ENCODE measurements around the gene CD93. TPM values are rescaled to one million over a fixed set of nuclear protein-coding genes. Genes with fewer than 3 reads are reported as not detected.

The CD93 gene
- total RNA-seq, 6 experiments from 2014 or later: not detected

DNA sequence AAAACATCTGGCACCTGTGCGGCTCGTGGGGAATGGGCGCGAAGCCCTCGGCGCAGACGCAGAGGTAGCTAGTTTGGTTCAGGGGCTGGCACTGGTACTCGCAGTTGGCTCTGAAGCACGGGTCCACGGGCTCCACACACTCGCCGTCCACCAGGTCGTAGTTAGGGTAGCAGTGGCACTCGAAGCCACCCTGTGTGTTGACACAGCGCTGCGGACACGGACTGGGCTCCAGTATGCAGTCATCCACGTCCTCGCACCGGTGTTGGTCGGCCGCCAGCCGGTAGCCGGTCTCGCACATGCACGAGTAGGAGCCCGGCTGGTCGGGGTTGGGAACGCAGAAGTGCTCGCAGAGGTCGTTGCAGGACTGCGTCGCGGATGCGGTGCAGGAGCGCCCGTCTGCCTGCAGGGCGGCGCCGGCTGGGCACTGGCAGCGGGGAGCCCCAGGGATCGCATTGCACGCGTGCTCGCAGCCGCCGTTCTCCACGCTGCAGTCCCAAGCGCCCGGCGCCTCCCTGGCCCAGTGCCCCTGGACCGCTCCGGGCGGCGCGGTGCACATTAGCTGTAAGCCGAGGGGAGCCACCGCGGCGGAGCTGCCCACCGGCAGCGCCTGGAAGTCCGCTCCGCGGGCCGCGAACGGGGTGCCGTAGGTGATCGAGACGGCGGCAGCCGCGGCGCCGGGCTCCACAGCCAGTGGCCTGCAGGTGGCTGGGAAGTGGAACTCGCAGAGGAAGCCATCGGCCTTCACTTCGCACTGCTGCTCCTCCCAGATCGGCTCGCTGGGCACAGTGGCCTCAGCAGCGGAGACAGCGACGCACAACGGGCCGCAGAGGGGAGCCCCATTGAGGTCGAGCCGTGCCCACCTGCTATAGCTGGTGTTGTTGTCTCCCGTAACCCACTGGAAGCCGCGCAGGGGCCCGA, 37.6 kb downstream of the CD93 start:
- no peaks in the 10 kb centered on the region for H3K36me3 Mint-ChIP-seq (ENCODE audit: low read depth)
- H3K27me3 Mint-ChIP-seq (ENCODE audit: insufficient read depth): peaks cover 36% of the 10 kb centered on the region; the same call in 1 of the 2 replicates
- no peak overlapping the region for H3K27ac Mint-ChIP-seq
- no peaks in the 10 kb centered on the region for H3K9me3 Mint-ChIP-seq
- TF ChIP-seq, protein P1, sequence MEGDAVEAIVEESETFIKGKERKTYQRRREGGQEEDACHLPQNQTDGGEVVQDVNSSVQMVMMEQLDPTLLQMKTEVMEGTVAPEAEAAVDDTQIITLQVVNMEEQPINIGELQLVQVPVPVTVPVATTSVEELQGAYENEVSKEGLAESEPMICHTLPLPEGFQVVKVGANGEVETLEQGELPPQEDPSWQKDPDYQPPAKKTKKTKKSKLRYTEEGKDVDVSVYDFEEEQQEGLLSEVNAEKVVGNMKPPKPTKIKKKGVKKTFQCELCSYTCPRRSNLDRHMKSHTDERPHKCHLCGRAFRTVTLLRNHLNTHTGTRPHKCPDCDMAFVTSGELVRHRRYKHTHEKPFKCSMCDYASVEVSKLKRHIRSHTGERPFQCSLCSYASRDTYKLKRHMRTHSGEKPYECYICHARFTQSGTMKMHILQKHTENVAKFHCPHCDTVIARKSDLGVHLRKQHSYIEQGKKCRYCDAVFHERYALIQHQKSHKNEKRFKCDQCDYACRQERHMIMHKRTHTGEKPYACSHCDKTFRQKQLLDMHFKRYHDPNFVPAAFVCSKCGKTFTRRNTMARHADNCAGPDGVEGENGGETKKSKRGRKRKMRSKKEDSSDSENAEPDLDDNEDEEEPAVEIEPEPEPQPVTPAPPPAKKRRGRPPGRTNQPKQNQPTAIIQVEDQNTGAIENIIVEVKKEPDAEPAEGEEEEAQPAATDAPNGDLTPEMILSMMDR (IDR thresholded peaks at IDR 0.05): no peak
- DNase-seq: no peak
- H3K4me1 Mint-ChIP-seq (ENCODE audit: low read depth): peaks cover 6% of the 10 kb centered on the region; the same call in 1 of the 2 replicates
- no peak overlapping the region for H3K4me3 Mint-ChIP-seq

GRCh38 chr20:23047738-23048214, 38.3 kb downstream of the CD93 start:
- TF ChIP-seq, protein P1 (IDR thresholded peaks at IDR 0.05): no peak
- DNase-seq: no peak
- Mint-ChIP-seq H3K4me1 (ENCODE audit: low read depth) (peaks cover 6% of the 10 kb centered on the region; the same call in 1 of the 2 replicates), H3K4me3 (no peak overlapping the region), H3K9me3 (no peaks in the 10 kb centered on the region), H3K27ac (no peak overlapping the region), H3K36me3 (ENCODE audit: low read depth) (no peaks in the 10 kb centered on the region), H3K27me3 (ENCODE audit: insufficient read depth) (peaks cover 35% of the 10 kb centered on the region; the same call in 1 of the 2 replicates)

GRCh38 chr20:23047001-23047737, 39.0 kb downstream of the CD93 start:
- Mint-ChIP-seq H3K27me3 (ENCODE audit: insufficient read depth) (peaks cover 29% of the 10 kb centered on the region; the same call in 1 of the 2 replicates), H3K4me1 (ENCODE audit: low read depth) (peaks cover 6% of the 10 kb centered on the region; the same call in 1 of the 2 replicates), H3K9me3 (no peaks in the 10 kb centered on the region), H3K4me3 (no peak overlapping the region), H3K36me3 (ENCODE audit: low read depth) (no peaks in the 10 kb centered on the region), H3K27ac (no peak overlapping the region)
- no peak for DNase-seq
- TF ChIP-seq, protein P1 (IDR thresholded peaks at IDR 0.05): no peak

DNA sequence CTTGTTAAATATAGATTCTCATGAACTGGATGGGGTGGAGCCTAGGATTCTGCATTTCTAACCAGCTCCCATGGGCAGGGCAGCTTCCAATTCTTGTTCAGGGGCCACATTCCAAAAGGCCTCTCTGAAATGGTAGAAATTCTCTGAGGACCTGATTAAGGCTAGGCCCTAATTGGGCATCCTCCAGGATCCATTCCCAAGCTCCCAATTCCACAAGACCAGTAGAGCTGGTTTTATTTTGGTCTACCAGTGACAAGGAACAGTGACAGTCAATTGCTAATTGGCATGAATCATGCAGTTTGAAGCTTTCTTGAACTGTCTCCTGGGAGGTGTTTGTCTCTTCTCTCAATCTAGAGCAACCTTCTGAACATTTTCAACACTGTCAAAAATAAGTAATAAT, 39.7 kb downstream of the CD93 start:
- H3K4me1 Mint-ChIP-seq (ENCODE audit: low read depth): peaks cover 6% of the 10 kb centered on the region; the same call in 1 of the 2 replicates
- TF ChIP-seq, protein P1 (IDR thresholded peaks at IDR 0.05): no peak
- DNase-seq: no peak
- no peaks in the 10 kb centered on the region for H3K9me3 Mint-ChIP-seq
- H3K27me3 Mint-ChIP-seq (ENCODE audit: insufficient read depth): peaks cover 24% of the 10 kb centered on the region; the same call in 1 of the 2 replicates
- no peaks in the 10 kb centered on the region for H3K36me3 Mint-ChIP-seq (ENCODE audit: low read depth)
- no peak overlapping the region for H3K27ac Mint-ChIP-seq
- no peak overlapping the region for H3K4me3 Mint-ChIP-seq

- H3K27me3 Mint-ChIP-seq (ENCODE audit: insufficient read depth): peaks cover 26% of the 10 kb centered on the region
- DNase-seq: no peak
- TF ChIP-seq, protein P1 (IDR thresholded peaks at IDR 0.05): no peak
- no peak overlapping the region for H3K27ac Mint-ChIP-seq
- H3K9me3 Mint-ChIP-seq: no peaks in the 10 kb centered on the region
- H3K4me3 Mint-ChIP-seq: no peak overlapping the region
- no peaks in the 10 kb centered on the region for H3K36me3 Mint-ChIP-seq (ENCODE audit: low read depth)
- H3K4me1 Mint-ChIP-seq (ENCODE audit: low read depth): no peaks in the 10 kb centered on the region
These were observed 42.7 kb downstream of the CD93 start for GRCh38 chr20:23043376-23043775.

Data from HFFc6 (cell line).